GM20431 (cell line): ENCODE measurements around the gene ITGA1.
"Not testable (repeated sequence)": the region's sequence is repeated elsewhere in the genome, so short reads cannot be mapped to it uniquely, and the experiment has no call there.

Experiments
- in situ Hi-C: fragments of 300-500 bp; cut with MseI, MboI; formaldehyde crosslinking; loops from one replicate; pipeline ENCODE4 v1.15.0; 2020; ENCODE audit warnings: low sequenced_read_pairs; ENCODE audit not compliant: unreplicated experiment

ITGA1 gene

DNA sequence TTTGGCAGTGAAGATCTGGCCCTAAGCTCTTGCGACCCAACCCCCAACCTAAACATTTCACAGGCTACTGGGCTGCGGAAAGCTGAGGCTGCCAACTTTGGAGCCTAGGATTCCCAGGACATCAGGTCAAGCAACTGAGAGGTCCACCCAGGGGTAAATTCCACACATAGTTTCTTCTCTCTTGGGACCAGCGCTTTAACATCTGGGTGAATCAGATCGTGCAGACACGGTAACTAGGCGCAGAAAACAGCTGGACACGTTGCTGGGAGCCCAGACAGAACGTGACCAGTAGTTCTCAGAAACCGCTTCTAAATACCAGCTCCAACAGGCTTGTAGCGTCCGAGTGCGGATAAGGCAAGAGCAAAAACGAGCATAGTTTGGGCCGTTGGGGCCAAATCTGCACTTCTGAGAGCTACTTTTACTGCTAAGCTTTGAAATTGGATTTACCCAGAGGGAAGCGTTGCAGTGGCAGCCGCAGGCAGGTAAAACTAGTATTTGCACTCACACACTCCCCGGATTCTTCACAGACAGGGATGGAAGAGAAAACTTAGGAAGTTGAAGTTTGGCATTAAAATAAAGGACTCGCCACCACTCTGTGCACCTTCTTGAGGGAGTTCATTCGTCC lies 11.8 kb downstream of the ITGA1 start:
- in situ Hi-C loops, result no loop called here

DNA sequence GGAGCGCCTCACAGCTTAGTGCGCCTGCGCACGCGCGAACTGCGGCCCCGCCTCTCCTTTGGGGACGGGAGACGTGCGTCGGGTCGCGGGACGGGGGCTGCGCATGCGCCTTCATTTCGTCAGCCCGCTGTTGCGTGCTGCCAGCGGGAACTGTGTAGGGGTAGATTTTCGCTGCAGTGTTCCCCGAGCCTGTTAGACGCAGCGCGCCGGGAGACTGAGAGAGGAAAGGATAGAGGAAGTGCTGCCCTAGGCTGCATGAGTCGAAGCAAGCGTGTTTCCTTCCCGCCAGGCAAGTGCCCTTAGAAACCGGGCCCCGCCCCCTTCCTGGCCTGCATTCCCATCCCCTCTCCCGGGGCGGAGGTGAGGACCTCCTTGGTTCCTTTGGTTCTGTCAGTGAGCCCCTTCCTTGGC lies 12.3 kb downstream of the ITGA1 start:
- in situ Hi-C loops, result no loop called here

DNA sequence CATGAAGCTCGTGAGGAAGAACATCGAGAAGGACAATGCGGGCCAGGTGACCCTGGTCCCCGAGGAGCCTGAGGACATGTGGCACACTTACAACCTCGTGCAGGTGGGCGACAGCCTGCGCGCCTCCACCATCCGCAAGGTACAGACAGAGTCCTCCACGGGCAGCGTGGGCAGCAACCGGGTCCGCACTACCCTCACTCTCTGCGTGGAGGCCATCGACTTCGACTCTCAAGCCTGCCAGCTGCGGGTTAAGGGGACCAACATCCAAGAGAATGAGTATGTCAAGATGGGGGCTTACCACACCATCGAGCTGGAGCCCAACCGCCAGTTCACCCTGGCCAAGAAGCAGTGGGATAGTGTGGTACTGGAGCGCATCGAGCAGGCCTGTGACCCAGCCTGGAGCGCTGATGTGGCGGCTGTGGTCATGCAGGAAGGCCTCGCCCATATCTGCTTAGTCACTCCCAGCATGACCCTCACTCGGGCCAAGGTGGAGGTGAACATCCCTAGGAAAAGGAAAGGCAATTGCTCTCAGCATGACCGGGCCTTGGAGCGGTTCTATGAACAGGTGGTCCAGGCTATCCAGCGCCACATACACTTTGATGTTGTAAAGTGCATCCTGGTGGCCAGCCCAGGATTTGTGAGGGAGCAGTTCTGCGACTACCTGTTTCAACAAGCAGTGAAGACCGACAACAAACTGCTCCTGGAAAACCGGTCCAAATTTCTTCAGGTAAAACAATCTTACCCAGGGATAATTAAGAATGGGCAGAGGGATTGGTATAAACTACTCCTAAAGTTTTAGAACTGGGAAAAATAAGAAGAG lies 12.9 kb downstream of the ITGA1 start:
- in situ Hi-C loops, result no loop called here

DNA sequence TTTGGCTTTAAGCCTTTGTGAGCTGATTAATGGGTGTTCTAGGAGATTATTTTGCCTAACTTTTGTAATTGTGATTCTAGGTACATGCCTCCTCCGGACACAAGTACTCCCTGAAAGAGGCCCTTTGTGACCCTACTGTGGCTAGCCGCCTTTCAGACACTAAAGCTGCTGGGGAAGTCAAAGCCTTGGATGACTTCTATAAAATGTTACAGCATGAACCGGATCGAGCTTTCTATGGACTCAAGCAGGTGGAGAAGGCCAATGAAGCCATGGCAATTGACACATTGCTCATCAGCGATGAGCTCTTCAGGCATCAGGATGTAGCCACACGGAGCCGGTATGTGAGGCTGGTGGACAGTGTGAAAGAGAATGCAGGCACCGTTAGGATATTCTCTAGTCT lies 13.6 kb downstream of the ITGA1 start:
- in situ Hi-C loops, result no loop called here

DNA sequence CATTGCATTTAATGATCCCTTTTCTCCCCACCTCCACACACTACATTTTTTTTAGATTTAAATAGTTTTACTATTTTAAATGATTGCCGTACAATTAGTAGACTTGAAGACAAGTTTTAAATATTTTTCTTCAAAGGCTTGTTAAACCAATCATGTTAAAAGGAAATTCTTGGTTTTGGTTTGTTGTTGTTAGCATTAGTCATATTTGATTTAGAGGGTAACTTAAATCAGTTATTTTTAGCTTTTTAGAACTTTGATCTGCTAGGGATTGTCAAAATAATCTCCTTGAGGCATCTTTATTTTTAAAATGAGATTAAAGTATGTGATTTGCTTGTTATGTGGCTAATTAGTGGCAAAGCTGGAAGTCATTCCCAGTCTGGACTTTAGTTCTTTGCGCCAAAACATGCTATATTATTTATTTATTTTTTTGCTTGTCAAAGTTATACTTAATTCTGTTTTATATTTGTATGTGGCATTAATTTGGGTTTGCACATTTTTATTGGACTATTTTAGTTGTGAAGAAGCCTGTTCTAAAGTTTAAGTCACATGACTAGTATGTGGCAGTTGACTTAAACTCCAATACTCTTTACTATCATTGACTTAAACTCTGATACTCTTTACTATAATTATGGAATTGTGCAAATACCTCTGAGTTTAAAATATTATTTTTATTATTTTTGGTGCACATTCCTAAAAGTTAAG lies 14.7 kb downstream of the ITGA1 start:
- in situ Hi-C loops, result no loop called here

DNA sequence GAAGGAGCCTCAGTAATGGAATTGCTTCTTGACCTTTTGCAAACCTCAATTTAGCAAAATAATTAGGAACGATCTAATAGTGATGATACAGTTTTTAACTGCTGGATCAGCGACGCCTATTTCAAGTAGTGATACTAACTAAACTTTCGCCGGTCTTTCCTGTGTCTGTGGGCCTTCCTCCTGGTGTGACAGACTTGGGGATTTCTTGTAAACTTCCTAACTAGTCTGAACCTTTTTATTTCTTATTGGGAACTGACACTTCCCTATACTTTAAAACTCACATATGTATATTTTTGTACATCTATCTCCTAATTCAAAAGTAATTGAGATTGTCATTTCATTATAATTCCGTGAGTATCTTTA lies 15.2 kb downstream of the ITGA1 start:
- in situ Hi-C loops, result no loop called here

DNA sequence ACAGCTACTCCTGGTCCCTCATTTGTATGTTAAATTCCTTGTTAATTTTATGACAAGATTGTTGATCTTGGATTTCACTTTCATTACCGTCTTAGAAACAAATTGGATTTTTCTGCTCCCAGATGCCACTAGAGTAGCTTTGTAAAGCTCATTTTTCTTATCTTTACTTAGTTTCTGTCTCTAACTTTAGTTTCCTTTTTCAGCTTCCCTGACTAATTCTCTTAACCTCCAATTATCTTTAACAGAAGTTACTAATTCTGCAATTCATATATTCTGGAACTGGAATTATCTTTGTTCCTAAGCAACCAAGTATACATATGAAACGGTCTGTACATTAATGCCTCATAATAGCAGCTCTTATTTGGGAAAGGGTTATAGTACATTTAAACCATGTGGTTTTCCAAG lies 16.7 kb downstream of the ITGA1 start:
- in situ Hi-C loops, result no loop called here

DNA sequence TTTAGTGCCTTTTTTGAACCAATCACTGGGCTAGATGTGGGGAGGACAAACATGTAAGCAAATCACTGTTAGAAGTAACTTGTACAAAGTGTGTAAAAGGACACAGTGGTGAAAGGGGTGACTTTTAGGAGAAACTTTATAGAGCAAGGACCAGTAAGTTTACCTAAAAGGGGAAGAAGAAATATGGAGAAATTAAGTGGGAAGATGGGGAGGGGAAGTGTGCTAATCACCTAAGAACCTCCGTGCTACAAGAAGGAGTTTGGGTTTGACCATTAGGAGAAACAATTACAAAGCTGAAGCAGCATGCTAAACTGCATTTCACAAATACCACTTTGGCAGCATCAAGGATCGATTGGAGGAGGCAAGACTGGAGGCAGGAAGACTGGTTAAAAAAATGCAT lies 17.3 kb downstream of the ITGA1 start:
- in situ Hi-C loops, result no loop called here

DNA sequence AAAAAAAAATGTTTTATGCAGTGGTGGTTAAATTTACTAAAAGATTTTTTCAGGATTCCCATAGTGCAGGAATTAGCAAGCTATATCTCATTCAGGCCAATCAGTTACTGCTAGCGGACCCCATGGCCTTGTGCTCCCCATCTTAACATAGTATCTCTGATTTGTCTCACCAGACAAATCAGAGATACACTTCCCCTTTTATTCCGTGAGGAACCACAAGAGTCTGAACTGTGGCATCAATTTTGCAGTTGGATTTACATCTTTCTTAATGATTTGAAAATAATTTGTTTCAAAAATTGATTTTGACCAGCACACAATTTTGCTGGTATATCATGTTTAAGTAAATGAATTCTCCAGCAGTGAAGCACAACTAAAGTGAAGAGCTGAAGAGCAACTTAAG lies 17.9 kb downstream of the ITGA1 start:
- in situ Hi-C loops, result no loop called here

DNA sequence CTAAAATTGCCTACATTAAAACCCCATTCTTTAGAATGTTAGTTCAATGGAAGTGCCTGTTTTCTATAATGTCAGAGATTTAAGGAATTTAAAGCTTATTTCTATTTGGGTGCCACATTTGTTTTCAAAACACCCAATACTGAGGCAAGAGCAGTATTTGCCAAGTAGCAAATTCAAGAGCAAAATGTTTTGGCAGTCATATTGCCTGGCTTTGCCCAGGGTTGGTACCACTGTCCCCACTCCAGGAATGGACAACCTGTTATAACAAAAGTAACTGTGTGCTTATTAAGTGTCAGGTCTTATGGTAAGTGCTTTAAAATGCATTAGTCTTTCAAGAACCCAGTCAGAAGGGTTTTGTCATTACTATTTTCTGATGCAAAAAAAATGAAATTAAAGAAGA lies 19.3 kb downstream of the ITGA1 start:
- in situ Hi-C loops, result no loop called here

DNA sequence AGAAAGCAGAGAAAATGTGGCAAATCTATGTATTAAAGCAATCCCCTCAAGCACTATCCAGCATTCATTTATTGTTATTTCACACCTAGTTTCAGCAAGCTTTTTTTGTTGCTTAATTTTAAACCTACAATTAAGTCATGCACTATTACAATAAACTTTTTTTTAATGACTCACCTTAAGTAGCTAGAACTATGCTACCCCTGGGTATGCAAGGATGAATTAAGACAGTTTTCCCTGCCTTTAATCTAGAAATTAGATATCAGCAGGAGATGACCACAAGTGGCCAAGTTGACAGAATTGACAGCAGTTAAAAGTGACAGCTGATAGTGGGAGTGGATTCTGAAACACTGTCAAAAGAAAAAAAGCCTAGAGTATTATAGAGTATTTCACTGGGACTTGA lies 20.0 kb downstream of the ITGA1 start:
- in situ Hi-C loops, result no loop called here

DNA sequence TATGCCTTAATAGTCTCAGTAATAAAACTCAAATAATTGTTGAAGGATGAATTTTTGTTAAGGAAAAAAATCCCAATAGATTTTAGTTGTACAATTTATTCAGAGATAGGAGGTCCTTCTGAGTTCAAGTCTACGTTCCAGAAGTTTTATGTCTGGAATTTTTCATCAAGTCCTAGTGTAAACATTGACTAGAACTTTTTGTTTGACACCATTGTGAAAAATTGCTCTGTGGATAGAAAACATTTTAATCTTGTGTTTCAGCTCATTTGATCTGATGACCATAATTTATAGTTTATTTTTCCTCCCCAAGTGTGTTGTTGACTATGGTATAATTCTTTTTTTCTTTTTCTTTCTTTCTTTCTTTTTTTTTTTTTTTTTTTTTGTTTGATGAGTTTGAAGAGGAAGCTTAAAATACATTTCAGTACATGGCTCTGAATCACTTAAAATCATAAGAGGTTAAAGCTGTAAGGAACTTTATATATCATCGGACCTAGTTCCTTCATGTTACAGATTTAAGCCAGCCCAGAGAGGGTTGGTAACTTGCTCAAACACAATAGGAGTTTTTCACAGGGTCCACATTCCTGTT lies 20.7 kb downstream of the ITGA1 start:
- in situ Hi-C loops, result no loop called here

DNA sequence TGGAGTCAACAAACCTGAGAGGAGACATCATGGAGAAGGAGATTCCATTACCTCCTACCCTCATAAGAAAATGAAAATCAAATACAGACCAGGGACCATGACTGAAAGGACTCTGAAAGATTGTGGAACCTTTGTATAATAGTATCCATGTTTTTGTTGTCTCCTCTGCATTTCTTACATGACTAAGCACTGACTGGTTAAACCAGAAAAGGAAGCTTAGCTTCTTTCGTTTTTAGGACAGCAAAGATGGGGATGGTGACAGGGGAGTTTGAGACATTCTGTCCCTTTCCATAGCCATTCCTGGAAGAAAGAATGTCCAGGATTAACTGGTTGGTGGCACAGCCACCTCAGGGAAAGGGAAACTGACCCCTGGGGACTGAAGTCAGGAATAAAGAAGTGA lies 22.2 kb downstream of the ITGA1 start:
- in situ Hi-C loops, result no loop called here

DNA sequence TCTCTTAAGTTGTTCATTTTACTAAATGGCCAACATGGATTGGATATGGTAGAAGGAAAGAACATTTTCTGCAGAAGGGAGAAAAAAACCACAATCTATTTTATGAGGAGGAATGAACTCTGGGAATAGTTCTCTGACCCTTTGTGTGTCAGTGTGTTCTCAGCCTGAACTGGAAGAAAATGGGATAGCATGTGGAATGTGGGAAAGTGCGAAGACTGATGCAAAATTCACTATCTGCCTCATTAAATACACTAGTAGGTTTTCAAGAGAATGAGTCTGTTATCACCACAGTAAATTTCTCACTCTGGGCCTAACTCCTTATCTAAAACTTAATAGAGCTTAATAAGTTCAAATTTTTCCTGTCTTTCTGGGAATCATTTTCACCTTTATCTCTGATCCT lies 22.7 kb downstream of the ITGA1 start:
- in situ Hi-C loops, result no loop called here

DNA sequence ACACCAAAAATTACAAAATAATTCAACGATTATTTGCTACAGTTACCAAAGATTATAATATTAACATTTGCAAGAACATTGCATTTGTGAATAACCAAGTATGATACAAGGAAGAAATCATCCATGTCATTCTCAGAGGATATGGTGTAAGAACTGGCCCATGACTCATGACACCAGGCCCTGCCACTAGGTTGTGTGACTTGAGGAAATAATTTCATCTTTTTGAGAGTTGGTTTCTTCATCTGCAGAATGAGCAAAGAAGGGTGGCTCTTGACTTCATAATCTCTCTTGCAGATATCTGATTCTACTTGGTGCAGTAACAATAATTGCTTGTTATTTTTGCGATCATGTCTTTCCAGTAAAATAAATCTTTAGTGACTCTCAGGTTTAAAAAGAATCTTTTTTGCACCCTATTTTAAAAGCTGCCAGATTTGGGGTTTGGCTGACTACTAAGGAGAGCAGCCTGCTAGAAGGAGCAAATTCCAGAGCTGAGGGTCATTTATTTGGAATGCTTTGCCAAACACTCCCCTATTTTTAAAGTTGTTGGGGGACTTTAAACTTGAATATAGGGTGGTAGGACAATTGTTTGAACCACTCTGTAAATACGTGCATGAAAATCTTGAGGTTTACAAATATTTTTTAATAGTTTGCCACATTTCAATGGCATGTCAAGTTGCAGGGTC lies 23.5 kb downstream of the ITGA1 start:
- in situ Hi-C loops, result no loop called here

DNA sequence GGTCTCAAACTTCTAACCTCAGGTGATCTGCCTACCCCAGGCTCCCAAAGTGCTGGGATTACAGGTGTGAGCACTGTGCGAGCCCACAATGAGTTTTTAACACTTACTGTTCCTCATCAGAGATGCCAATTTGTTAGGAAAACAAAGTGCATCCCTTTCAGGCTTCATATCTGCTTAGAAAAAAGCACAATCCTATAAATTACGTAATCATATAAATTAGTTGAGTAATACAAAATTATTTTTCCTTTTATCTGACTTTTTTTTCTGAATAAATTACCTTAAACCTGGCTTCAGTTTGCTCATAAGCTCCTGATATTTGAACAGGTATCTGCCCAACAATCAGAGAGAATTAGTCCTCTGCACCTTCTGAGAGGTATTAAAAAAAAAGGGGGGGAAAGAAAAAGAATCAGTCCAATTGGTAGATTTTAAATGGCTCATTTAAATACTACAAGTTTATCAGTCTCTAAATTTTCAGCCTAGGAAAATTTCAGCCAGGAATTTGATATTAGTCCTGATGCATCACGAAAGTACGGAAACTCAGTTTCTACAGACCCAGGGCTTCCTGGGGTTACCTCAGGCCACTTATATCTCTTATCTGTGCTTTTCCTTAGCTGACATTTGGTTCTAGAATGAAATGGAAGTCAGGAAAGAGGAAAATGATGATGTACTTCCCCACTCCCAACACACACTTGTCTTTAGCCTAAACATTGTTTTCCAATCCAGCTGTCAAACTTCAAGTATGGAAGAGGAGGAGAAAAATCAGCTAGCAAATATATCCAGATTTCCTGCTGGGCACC lies 26.8 kb downstream of the ITGA1 start:
- in situ Hi-C loops, result no loop called here

DNA sequence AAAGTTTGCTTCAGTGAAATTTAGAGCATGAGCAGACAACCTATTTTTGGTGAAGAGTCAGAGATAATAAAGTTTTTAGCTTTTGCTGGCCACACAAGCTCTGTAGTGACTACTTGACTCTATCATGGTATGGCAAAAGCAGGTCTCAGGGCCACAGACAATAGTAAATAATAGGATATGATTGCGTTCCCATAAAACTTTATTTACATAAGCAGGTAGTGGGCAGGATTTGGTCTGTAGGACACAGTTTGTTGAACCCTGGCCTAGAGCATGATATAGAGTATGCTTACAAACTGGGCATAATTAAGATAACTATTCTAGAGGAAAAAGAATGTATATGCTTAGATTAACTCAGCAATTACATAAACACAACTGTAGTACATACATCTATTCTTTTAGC lies 30.1 kb downstream of the ITGA1 start:
- in situ Hi-C loops, result no loop called here

DNA sequence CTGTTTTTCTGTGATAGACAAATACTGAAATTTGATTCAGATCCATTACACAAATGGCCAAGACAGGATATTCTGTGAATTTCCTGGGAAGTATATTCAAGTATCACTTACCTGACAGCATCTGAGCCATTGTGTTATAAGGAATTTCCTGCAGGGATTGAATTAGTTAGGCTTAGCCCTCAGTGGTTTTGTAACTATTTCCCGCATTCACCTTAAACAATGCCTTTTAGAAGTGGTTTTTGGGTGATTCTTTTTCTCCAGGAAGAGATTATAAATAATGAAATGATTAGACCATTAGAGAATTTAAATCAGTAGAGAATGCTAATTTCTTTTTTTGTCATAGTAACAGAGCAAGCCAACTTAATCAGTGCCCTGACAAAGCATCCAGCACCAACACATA lies 30.6 kb downstream of the ITGA1 start:
- in situ Hi-C loops, result no loop called here

DNA sequence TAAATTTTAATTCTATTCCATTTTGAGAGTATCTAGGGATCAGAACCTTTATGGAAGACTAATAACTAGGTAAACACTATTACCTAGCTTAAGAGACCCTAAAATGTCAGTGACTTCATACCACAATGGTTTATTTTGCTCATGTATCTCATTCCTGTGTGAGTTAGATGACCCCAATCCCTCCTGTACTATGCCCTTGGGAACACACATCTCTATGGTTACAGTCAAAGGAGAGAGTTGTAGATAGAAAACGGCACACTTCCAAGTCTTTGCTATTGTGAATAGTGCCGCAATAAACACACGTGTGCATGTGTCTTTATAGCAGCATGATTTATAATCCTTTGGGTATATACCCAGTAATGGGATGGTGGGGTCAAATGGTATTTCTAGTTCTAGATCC lies 31.1 kb downstream of the ITGA1 start:
- in situ Hi-C loops, result not testable (repeated sequence)

DNA sequence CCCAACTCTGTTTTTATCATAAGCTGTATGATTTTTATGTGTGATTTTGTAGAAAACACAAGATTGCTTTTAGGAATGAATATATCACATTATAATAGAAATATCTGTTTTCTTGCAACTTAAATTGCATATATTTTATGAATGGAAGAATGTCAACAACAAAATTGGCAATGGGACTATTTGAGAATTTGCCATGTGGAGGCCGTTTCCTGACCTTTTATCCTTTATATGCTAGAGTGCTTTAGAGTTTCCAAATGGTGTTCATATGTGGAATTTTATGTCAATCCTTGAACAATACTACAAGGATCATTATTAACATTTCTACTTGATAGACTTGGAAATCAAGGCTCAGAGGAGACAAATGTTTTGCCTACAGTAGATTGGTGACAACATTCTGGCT lies 34.2 kb downstream of the ITGA1 start:
- in situ Hi-C loops, result no loop called here
